Adrenal gland (tissue), 5 donors: ENCODE measurements around the gene ZNF438.

Experiments
- CTCF ChIP-seq, 6 experiments: fragments of 450-650 bp in 4 of 6; fragments of 200-600 bp in 2 of 6; sonication (generic) in 1 of 6; IDR thresholded peaks; 1 replicate in 5 of 6; 2 replicates in 1 of 6; pipeline versions ENCODE4 v1.5.1 to v1.8.0; 2016 to 2021; ENCODE audit warnings: antibody characterized with exemption in 6 of 6, mild to moderate bottlenecking in 2 of 6, moderate library complexity in 1 of 6
- POLR2A ChIP-seq, 2 donors: fragments of 450-650 bp; IDR thresholded peaks; one replicate each; pipeline ENCODE4 v1.6.1; 2017; ENCODE audit warnings: antibody characterized with exemption in 2 of 2, mild to moderate bottlenecking in 2 of 2, moderate library complexity in 1 of 2
- donor health status: DM: no; HTN: no; CAD: no.

- no peak for TF ChIP-seq CTCF (IDR thresholded peaks at IDR 0.05)
- TF ChIP-seq POLR2A (IDR thresholded peaks at IDR 0.05): no peak
Measured at GRCh38 chr10:30826679-30827078, 205.0 kb downstream of the ZNF438 start.
